Measurements from ENCODE around the gene DFFA.
"Not testable (repeated sequence)": the region's sequence is repeated elsewhere in the genome, so short reads cannot be mapped to it uniquely, and the experiment has no call there.

Gene DFFA

DNA sequence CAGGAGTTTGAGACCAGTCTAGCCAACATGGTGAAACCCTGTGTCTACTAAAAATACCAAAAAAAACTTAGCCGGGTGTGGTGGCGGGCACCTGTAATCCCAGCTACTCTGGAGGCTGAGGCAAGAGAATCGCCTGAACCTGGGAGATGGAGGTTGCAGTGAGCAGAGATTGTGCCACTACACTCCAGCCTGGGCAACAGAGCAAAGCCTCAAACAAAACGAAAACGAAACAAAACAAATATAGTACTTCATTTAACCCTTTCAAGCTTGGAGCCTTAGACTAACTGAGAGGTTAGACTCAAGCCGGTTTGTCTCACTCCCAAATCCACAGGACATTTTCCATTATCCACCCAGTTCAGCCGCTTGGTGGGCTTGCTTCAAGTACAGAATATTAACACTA lies 14.9 kb downstream of the DFFA start:
- DNase-seq = not testable (repeated sequence)

DNA sequence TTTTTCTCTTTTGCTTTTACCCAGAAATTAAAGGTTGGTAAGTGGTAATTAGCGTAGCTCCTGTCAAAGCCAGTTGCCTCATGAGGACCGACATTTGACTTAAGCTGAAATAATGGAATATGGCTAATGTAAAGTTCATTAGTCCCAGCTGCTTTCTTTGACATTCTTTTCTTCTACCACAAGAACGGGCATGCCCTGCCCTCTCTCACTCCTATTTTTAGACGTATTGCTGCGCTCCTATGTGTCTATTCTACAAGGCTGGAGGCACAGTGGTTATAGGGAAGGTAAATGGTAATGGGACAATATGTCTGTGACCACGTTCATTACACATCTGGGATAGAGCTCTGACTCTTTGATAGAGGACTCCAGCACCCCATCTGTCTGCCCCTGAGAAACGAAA lies 15.7 kb downstream of the DFFA start:
- no peak for DNase-seq

DNA sequence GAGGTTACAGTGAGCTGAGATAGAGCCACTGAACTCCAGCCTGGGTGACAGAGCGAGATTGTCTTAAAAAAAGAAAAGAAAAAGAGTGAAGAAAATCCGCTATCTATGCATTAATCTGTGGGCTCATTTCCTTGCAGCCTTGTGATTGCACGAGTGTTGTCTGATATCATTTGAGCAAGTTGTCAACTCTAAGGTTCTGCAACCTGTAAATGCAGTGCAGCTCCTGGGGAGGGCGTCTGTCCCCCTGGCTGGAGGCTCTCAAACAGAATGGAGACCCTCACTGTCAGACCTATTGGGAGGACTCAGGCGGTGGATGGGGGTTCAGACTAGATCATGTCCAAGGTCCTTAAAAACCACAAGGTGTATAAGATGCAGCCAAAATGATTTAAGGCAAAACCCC lies 16.3 kb downstream of the DFFA start:
- DNase-seq = no peak

DNA sequence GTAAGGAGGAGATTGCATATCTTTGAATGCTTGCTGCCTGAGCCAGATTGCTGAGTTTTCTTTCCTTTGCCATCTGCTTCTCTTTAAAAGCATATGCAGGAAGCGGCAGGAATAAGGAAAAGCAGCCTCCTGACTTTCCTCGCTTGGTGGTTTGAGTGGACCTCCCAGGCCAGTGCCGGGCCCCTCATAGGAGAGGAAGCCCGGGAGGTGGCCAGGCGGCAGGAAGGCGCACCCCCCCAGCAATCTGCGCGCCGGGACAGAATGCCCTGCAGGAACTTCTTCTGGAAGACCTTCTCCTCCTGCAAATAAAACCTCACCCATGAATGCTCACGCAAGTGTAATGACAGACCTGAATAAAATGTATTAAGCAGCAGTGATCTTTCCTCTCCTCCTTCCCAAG lies 21.0 kb downstream of the DFFA start:
- DNase-seq = no peak

- no peak for DNase-seq
Observed at GRCh38 chr1:10450836-10451235, 21.5 kb downstream of the DFFA start.

DNA sequence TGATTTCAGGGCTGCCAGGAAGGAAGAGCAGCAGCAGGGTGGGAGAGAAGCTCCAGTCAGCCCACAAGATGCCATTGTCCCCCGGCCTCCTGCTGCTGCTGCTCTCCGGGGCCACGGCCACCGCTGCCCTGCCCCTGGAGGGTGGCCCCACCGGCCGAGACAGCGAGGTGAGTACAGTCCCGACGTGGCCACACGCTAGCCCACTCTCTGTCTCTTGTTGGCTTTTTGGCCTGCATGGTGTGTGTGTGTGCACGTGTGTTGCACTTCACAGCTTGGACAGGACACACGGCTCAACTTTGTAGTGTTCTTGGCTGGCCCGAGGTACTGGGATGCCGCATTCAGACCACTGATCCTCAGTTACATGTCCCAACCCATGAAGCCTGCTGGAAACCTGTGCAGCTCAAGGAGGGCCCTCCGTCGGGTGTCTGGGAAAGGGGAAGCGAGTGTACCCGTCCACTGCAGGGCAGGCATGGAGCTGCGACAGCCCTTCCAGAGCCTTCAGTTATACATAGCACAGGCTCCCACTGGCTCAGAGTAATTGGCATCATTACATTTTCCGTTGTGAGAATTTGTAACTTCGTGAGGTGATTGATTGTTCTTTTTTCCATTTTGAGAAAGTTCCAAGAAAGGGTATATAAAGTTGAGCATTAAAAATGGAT lies 22.0 kb downstream of the DFFA start:
- DNase-seq = no peak

- no peak for DNase-seq
Observed at GRCh38 chr1:10449751-10450150, 22.6 kb downstream of the DFFA start, which contains the start of gene CORT. Gene CORT, plus strand, starts transcription at chr1:10450031. Its CDS starts 193 bp downstream, at chr1:10450224.

DNA sequence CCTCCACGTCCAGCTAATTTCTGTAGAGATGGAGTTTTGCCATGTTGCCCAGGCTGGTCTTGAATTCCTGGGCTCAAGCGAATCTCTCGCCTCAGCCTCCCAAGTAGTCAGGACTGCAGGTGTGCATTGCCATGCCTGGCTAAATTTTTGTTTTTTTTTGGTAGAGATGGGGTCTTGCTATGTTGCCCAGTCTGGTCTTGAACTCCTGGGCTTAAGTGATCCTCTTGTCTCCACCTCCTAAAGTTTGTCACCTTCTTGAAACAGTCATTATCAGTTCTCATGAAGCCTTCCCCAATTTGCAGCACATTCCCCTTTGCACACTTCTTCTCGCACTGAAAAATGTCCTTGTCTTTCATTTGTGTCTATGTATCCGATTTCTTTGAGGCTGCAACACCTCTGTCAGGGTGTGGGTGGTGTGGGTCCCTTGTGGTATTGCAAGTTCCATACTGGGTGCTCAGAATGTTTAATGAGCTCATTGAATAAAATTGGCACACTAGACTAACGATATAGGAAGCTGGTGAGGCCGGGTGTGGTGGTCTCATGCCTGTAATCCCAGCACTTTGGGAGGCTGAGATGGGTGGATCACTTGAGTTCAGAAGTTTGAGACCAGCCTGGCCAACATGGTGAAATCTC lies 25.4 kb downstream of the DFFA start:
- no peak for DNase-seq

- DNase-seq = no peak
Observed at GRCh38 chr1:10444795-10445397, 27.4 kb downstream of the DFFA start.

DNA sequence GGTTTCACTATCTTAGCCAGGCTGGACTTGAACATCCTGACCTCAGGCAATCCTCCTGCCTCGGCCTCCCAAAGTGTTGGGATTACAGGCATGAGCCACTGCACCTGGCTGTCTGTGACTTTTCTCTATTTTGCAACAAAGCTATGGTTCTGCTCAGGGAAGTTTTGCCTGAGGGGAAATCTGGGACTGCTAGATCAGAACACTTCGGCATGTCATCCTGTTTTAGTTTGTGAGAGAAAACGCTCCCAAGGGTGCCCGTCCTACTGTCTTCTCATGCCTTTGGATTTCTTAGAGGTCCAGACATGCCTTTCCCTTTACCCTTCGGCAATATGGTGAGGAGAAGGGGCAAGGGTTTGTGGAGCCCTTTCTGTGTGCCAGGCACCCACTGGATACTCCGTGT lies 28.1 kb downstream of the DFFA start:
- DNase-seq = no peak

DNA sequence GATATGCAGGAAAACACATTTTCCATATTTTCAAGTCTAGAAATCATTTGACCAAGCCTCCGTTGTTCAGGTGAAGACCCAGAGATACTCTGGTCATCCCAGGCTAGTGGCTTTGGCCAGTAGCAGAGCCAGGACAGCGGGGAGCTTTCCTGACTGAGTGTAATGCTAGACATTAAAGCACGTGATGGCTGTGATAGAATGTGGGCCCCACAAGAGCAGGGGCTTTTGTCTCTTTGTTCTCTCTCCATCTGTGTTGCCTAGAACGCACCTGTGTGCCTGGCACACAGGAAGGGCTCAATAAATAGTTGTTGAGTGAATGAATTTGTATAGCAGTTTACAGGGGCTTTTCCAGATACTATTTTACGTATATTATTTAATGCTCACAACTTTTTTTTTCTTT lies 31.5 kb downstream of the DFFA start:
- DNase-seq = no peak

GRCh38 chr1:10440305-10440704 lies 32.0 kb downstream of the DFFA start:
- no peak for DNase-seq

- DNase-seq = no peak
Observed at GRCh38 chr1:10438677-10439163, 33.6 kb downstream of the DFFA start.

GRCh38 chr1:10437052-10437451 lies 35.3 kb downstream of the DFFA start:
- DNase-seq = no peak

DNA sequence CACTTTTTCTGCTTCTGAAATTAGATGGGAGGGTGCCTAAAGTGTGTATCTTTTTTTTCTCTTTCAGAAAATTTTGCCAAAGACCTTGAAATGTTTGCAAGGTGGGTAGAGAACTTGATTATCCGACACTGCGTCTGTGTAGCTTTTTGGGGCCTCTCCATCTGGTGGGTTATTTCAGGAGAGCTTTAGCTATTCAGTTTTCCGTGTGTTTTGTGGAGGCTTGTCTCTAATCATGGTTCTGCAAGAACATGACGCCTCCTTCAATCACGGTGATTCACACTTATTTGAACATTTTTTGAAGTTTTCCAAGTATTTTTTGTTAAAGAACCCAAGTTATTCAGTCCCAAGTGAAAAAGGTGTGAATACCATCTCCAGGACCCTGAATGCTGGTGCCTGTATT lies 37.7 kb downstream of the DFFA start:
- DNase-seq = no peak

- DNase-seq = no peak
Observed at GRCh38 chr1:10433790-10434189, 38.5 kb downstream of the DFFA start.

- DNase-seq = no peak
Observed at GRCh38 chr1:10432910-10433700, 39.2 kb downstream of the DFFA start.

- no peak for DNase-seq
Observed at GRCh38 chr1:10431070-10431730, 41.1 kb downstream of the DFFA start.

GRCh38 chr1:10430216-10431069 lies 41.9 kb downstream of the DFFA start, which contains the start of gene CENPS:
Gene CENPS, plus strand, starts transcription at chr1:10430433. Its CDS starts 85 bp downstream, at chr1:10430518.
- peak; percentile 64 for DNase-seq

DNA sequence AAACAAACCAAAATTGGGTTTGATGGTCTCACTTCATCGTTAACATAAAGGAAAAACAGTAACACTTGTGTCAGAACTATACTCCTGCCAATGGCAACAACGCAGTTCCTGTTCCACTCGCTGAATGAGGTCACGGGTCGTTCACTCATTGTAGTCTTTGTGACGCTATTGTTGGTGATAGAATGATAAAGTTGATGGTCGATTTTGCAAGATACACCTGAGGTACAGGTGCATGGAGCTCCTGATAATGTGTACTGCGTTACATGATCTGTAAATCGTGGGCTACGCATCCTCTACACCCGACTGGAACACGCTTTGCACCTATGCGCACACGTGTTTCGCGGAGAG lies 42.5 kb downstream of the DFFA start:
- no peak for DNase-seq

DNA sequence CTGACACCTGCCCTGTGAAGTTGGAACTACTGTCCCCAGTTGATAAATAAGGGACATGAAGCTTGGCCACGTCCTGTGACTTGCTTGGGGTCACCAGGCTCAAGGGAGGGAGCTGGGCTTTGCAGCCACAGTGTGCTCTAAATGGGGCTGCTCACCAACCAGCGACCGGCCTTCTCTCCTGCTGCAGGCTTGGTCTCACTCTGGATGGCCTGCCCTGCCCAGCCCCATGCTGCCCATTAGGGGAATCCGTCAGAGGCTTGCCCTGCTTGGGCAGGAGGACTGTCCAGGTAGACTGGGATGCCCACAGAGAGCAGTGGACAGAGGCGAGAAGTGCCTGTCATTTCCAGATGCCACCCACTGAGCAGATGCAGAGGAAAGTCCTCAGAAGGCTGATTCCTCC lies 43.3 kb downstream of the DFFA start:
- DNase-seq = no peak

GRCh38 chr1:10426535-10426848 lies 45.8 kb downstream of the DFFA start:
- DNase-seq = not testable (repeated sequence)
